HepG2 (cell line): ENCODE data around the gene COMT. TPM values are rescaled to one million over a fixed set of nuclear protein-coding genes. Genes with fewer than 3 reads are reported as not detected.

Experiments
- ATAC-seq: fragments of 200-7000 bp; cut with Tn5 transposase; 3 replicates; pipeline ENCODE4 v1.9.1; 2020; ENCODE audit warnings: mild to moderate bottlenecking, moderate library complexity
- BruUV-seq: library from RNA; stranded (reverse); fragments of 400-500 nt; replicated peaks from 2 replicates; lab custom pipeline; 2021; lab: Mats Ljungman, UMichigan
- CTCF ChIA-PET: fragments of 300-600 bp; formaldehyde crosslinking; extraction: SDS; loops from one replicate; lab custom pipeline; 2021; ENCODE audit warnings: low total read pairs, inconsistent platforms, low intra/inter-chr PET ratio; lab: Yijun Ruan, JAX
- POLR2A ChIA-PET: fragments of 350-600 bp; sonication (Branson Sonifier 250); formaldehyde crosslinking; loops from one replicate; lab custom pipeline; 2020; ENCODE audit warnings: antibody characterized with exemption, inconsistent platforms; lab: Yijun Ruan, JAX
- DNase-seq: peaks from one replicate; pipeline ENCODE4 v3.0.0-alpha.2; 2015; ENCODE audit warnings: low spot score
- FAIRE-seq: peaks from 3 replicates; lab custom pipeline; 2011; peaks lifted over from hg19 to GRCh38; lab: Jason Lieb, UNC
- H2AFZ ChIP-seq: one replicate; pipeline ENCODE4 v1.6.1; 2011; ENCODE audit warnings: low read length, inconsistent platforms
- H3K27ac ChIP-seq: fragments of 300-600 bp; 3 replicates; pipeline ENCODE4 v1.8.0; 2011; ENCODE audit warnings: mixed run types, mild to moderate bottlenecking, mixed read lengths, low read length, inconsistent platforms; ENCODE audit not compliant: insufficient read depth; ENCODE audit errors: extremely low read length
- H3K27me3 ChIP-seq, 2 experiments: fragments of 200-600 bp in 1 of 2; 2 replicates in 1 of 2; 3 replicates in 1 of 2; pipeline versions ENCODE4 v1.6.0 to v1.8.0; 2011; ENCODE audit warnings: low read length in 2 of 2, mild to moderate bottlenecking in 2 of 2, moderate library complexity in 2 of 2, inconsistent platforms in 1 of 2; ENCODE audit not compliant: insufficient read depth in 2 of 2, control insufficient read depth in 1 of 2
- H3K36me3 ChIP-seq, 2 experiments: fragments of 200-600 bp in 1 of 2; replicated peaks in 1 of 2; 2 replicates in 1 of 2; 3 replicates in 1 of 2; pipeline versions ENCODE4 v1.5.1 to v1.8.0; 2011; ENCODE audit warnings: low read length in 2 of 2, inconsistent platforms in 1 of 2; ENCODE audit not compliant: insufficient read depth in 2 of 2, control insufficient read depth in 1 of 2
- H3K4me1 ChIP-seq: 2 replicates; pipeline ENCODE4 v1.5.1; 2012; ENCODE audit warnings: low read length, inconsistent platforms; ENCODE audit not compliant: insufficient read depth
- H3K4me2 ChIP-seq: 2 replicates; pipeline ENCODE4 v1.6.0; 2011; ENCODE audit warnings: low read depth, low read length, inconsistent platforms
- H3K4me3 ChIP-seq, 3 experiments: fragments of 200-600 bp in 1 of 3; sonication (generic), shearing (Covaris generic) in 1 of 3; replicated peaks in 1 of 3; 2 replicates each; pipeline ENCODE4 v1.5.1; 2011 to 2016; ENCODE audit warnings: low read length in 3 of 3, inconsistent platforms in 2 of 3, low read depth in 2 of 3, mild to moderate bottlenecking in 2 of 3, control low read depth in 1 of 3, mixed read lengths in 1 of 3; ENCODE audit not compliant: insufficient read depth in 1 of 3
- H3K79me2 ChIP-seq: one replicate; pipeline ENCODE4 v1.6.1; 2011; ENCODE audit warnings: low read length, inconsistent platforms; ENCODE audit not compliant: insufficient read depth
- H3K9ac ChIP-seq: 2 replicates; pipeline ENCODE4 v1.6.0; 2011; ENCODE audit warnings: mild to moderate bottlenecking, low read depth, low read length, inconsistent platforms; ENCODE audit not compliant: insufficient read depth
- H3K9me3 ChIP-seq: 2 replicates; pipeline ENCODE4 v1.5.1; 2012; ENCODE audit warnings: mild to moderate bottlenecking, low read length
- H4K20me1 ChIP-seq: 2 replicates; pipeline ENCODE4 v1.6.0; 2011; ENCODE audit warnings: inconsistent platforms, mild to moderate bottlenecking, low read length, moderate library complexity; ENCODE audit not compliant: insufficient read depth
- AKAP8 ChIP-seq: sonication (generic); formaldehyde crosslinking; IDR thresholded peaks from 2 replicates; pipeline ENCODE4 v1.5.1; 2020; ENCODE audit warnings: mild to moderate bottlenecking, missing genetic modification reagents
- BRD4 ChIP-seq: sonication (generic); formaldehyde crosslinking; IDR thresholded peaks from 2 replicates; pipeline ENCODE4 v1.4.0; 2020; ENCODE audit warnings: missing genetic modification reagents
- GABPB1 ChIP-seq: IDR thresholded peaks from 2 replicates; pipeline ENCODE4 v1.6.1; 2016; ENCODE audit warnings: mild to moderate bottlenecking, missing genetic modification reagents, moderate library complexity, missing compliant biosample characterization
- RFX5 ChIP-seq: IDR thresholded peaks from 2 replicates; pipeline ENCODE4 v1.6.1; 2011; ENCODE audit warnings: low read depth, low read length, improper control_type of control experiment
- SALL2 ChIP-seq: sonication (generic); formaldehyde crosslinking; IDR thresholded peaks from 2 replicates; pipeline ENCODE4 v1.8.1; 2023; ENCODE audit warnings: mild to moderate bottlenecking, missing genetic modification reagents, inconsistent platforms
- SP2 ChIP-seq: sonication (generic); formaldehyde crosslinking; IDR thresholded peaks from 2 replicates; pipeline ENCODE4 v1.5.1; 2020; ENCODE audit warnings: mild to moderate bottlenecking, missing genetic modification reagents
- TAF1 ChIP-seq: sonication (generic); formaldehyde crosslinking; IDR thresholded peaks from 2 replicates; pipeline ENCODE4 v1.4.0; 2020; ENCODE audit warnings: missing genetic modification reagents
- ZC3H4 ChIP-seq: sonication (generic); formaldehyde crosslinking; IDR thresholded peaks from 2 replicates; pipeline ENCODE4 v1.4.0; 2020; ENCODE audit warnings: missing genetic modification reagents, borderline replicate concordance
- ZFP36 ChIP-seq: fragments of 150-350 bp; IDR thresholded peaks from 2 replicates; pipeline ENCODE4 v1.6.1; 2018; ENCODE audit warnings: borderline replicate concordance, low read length, low read depth; ENCODE audit not compliant: partially characterized antibody
- ZFY ChIP-seq: sonication (generic); formaldehyde crosslinking; IDR thresholded peaks from 2 replicates; pipeline ENCODE4 v1.4.0; 2020; ENCODE audit warnings: missing genetic modification reagents
- ZNF143 ChIP-seq: sonication (generic); formaldehyde crosslinking; IDR thresholded peaks from 2 replicates; pipeline ENCODE4 v1.4.0; 2020; ENCODE audit warnings: missing genetic modification reagents
- WGBS: methylation state at CpG from one replicate; pipeline ENCODE4 v1.1.6; 2017; ENCODE audit warnings: low lambda C conversion rate; 5-methylcytosine and 5-hydroxymethylcytosine counted together
- in situ Hi-C: cut with HindIII; loops from 2 replicates; pipeline ENCODE4 v1.10.0; 2017; ENCODE audit warnings: low pct_unique_long_range_greater_than_20kb; ENCODE audit not compliant: extremely low pct_ligation_motif_present
- intact Hi-C: fragments of 100-400 bp; cut with micrococcal nuclease; formaldehyde crosslinking; loops from one replicate; pipeline ENCODE4 v1.10.0; 2022; ENCODE audit not compliant: unreplicated experiment
- polyA plus RNA-seq, 8 experiments: library from polyadenylated mRNA; depleted of rRNA in 3 of 8; stranded (reverse) in 7 of 8; unstranded in 1 of 8; fragments of >200 nt; fragmentation: Illumina TruSeq in 4 of 8; extraction: Trizol in 4 of 8; gene quantifications; 2 replicates each; pipeline versions ENCODE4 v1.2.1 to v1.2.3, GENCODE V29; 2011 to 2016; ENCODE audit warnings: low read depth in 4 of 8, missing spikeins in 1 of 8, mixed read lengths in 1 of 8; ENCODE audit not compliant: insufficient read depth in 1 of 8
- total RNA-seq, 5 experiments: library from RNA; depleted of rRNA; stranded (reverse); fragments of >200 nt; fragmentation: Illumina TruSeq; extraction: Trizol; gene quantifications; 2 replicates each; pipeline ENCODE4 v1.2.3, GENCODE V29; 2016; ENCODE audit warnings: low read depth in 1 of 5
- TF ChIP-seq, protein P1 (sequence below): sonication (generic); formaldehyde crosslinking; IDR thresholded peaks from 2 replicates; pipeline ENCODE4 v1.8.0; 2022; ENCODE audit warnings: mild to moderate bottlenecking, missing genetic modification reagents
- TF ChIP-seq, protein P2 (sequence below): sonication (generic); formaldehyde crosslinking; IDR thresholded peaks from 2 replicates; pipeline ENCODE4 v1.5.0; 2020; ENCODE audit warnings: mild to moderate bottlenecking, missing genetic modification reagents, moderate library complexity

Gene COMT
- total and polyA plus RNA-seq, 2 of the 13 experiments (the other 11 are each of a cell fraction or from before 2014, with no cell fraction given) = 156 to 162 TPM

DNA sequence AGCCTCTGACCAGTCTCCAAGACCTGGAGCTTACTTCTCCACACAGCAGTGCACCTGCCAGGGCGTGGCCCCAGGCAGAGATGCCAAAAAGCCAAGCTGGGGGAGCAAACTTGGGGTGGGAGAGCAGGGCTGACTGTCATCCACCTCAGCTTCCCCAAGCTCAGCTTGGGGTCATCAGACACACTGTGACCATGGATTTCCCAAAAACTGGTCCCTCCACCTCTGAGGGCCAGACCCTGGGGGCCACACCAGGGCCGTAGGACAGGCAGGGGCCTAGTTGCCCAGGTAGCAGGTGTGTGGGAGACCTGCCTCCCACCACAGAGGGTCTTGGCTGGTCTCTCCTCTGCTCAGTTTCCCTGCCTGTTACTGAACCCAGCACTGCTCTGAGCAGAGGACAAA, 44.4 kb downstream of the COMT start:
- Histone ChIP-seq H3K4me1 (peaks cover 18% of the 10 kb centered on the region), H3K27ac (no peak overlapping the region), H2AFZ (no peak overlapping the region), H3K9me3 (no peaks in the 10 kb centered on the region), H3K4me2 (peak overlapping the region; percentile 91), H3K36me3 (peaks cover 0 to 7% of the 10 kb centered on the region in 2 experiments; a peak in 2 of 5 replicates), H3K4me3 (peak overlapping the region in 2 of 3 experiments; percentile 63 to 81; a peak in 5 of 6 replicates), H3K27me3 (no peaks in the 10 kb centered on the region), H4K20me1 (peaks cover 9% of the 10 kb centered on the region; the same call in 1 of the 2 replicates), H3K9ac (peak overlapping the region; percentile 71; the same call in 1 of the 2 replicates), H3K79me2 (no peaks in the 10 kb centered on the region)
- ATAC-seq = no peak
- ChIA-PET POLR2A (interaction anchor here (1.1 to 1.5 kb wide), 2 partner anchors 12 to 27 kb away, joined by 3 to 5 read pairs; no protein-coding TSS in a partner anchor), CTCF (no interaction called here)
- FAIRE-seq = no peak
- intact Hi-C loops = no loop called here
- TF ChIP-seq ZC3H4 (CRISPR knock-in tag) (no peak), TAF1 (0 out of 2 replicates have a peak, but pooled peaks have one; percentile 3)
- TF ChIP-seq, protein P1, sequence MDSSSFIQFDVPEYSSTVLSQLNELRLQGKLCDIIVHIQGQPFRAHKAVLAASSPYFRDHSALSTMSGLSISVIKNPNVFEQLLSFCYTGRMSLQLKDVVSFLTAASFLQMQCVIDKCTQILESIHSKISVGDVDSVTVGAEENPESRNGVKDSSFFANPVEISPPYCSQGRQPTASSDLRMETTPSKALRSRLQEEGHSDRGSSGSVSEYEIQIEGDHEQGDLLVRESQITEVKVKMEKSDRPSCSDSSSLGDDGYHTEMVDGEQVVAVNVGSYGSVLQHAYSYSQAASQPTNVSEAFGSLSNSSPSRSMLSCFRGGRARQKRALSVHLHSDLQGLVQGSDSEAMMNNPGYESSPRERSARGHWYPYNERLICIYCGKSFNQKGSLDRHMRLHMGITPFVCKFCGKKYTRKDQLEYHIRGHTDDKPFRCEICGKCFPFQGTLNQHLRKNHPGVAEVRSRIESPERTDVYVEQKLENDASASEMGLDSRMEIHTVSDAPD = no peak
- in situ Hi-C loops = no loop called here
- no CpG with 5 or more reads among the region's 2 CpGs for WGBS
- no TSS peak for BruUV-seq
- DNase-seq = no peak

DNA sequence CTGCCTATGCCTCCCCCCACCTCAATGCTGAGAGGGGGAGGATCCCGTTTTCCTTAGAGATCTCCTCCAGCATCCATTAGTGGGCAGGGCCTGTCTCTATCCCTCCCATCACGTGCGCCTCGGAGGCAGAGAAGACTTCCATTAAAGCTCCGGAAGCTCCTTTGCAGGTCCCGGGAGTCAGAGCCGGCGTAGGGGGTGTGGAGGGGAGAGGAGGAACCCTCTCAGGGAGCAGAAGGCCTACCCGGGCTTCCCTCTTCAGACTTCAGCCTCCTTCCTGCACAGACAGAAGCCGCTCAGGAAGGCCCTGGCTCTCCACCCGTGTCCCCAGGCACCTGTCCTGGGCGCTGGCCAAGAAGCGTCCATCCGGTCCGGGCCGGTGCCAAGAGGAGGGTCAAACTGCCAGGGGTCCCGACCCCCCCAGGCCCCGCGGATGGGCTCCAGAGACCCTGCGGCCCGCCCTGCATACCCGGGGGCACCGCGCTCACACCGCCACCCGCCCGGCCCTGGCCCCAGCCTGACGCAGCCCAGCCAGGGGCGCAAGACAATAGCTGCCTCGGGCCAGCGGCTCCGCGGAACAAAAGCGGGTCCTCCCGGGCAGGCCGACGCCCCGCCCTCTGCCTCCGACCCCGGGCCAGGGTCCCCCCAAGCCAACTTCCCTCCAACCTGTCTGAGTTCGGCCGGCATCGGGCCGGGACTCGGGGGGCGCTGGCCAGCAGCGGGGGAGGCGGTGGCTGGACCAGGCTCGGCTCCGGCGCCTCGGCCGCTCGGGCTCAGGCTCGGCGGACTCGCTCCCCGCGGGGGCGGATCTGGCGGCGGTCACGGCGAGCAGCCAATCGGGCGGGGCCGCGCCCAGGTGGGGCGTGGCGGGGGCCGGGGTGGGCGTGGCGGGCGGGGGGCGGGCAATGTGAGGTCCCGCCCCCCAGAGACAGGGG, 45.1 kb downstream of the COMT start:
- intact Hi-C loops = no loop called here
- WGBS = 11% methylated on average over 13 of the region's 76 CpGs
- in situ Hi-C loops = no loop called here
- Histone ChIP-seq H3K9me3 (no peaks in the 10 kb centered on the region), H3K4me1 (peaks cover 18% of the 10 kb centered on the region), H3K4me2 (peak overlapping the region; percentile 91), H2AFZ (no peak overlapping the region), H3K79me2 (no peaks in the 10 kb centered on the region), H3K27ac (no peak overlapping the region), H3K36me3 (peaks cover 0 to 5% of the 10 kb centered on the region in 2 experiments; a peak in 1 of 5 replicates), H3K9ac (peak overlapping the region; percentile 71), H3K27me3 (no peaks in the 10 kb centered on the region), H3K4me3 (peak overlapping the region; percentile 63 to 81 (median 72)), H4K20me1 (peaks cover 9% of the 10 kb centered on the region; the same call in 1 of the 2 replicates)
- ATAC-seq (peak; percentile 89), DNase-seq (peak; percentile 42), FAIRE-seq (no peak)
- POLR2A ChIA-PET = interaction anchor here (1.1 to 1.5 kb wide), 2 partner anchors 13 to 27 kb away, joined by 3 to 5 read pairs; no protein-coding TSS in a partner anchor
- BruUV-seq = TSS peak; percentile 60
- CTCF ChIA-PET = no interaction called here
- TF ChIP-seq ZFY (peak; percentile 50; the same call in 1 of the 2 replicates), AKAP8 (peak; percentile 38; the same call in 1 of the 2 replicates), RFX5 (no peak), SALL2 (0 out of 2 replicates have a peak, but pooled peaks have one; percentile 44), GABPB1 (peak; percentile 43; the same call in 1 of the 2 replicates), ZNF143 (CRISPR knock-in tag) (no peak), BRD4 (no peak), SP2 (CRISPR knock-in tag) (0 out of 2 replicates have a peak, but pooled peaks have one; percentile 11), ZFP36 (no peak)
- TF ChIP-seq, protein P2, sequence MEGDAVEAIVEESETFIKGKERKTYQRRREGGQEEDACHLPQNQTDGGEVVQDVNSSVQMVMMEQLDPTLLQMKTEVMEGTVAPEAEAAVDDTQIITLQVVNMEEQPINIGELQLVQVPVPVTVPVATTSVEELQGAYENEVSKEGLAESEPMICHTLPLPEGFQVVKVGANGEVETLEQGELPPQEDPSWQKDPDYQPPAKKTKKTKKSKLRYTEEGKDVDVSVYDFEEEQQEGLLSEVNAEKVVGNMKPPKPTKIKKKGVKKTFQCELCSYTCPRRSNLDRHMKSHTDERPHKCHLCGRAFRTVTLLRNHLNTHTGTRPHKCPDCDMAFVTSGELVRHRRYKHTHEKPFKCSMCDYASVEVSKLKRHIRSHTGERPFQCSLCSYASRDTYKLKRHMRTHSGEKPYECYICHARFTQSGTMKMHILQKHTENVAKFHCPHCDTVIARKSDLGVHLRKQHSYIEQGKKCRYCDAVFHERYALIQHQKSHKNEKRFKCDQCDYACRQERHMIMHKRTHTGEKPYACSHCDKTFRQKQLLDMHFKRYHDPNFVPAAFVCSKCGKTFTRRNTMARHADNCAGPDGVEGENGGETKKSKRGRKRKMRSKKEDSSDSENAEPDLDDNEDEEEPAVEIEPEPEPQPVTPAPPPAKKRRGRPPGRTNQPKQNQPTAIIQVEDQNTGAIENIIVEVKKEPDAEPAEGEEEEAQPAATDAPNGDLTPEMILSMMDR (CRISPR knock-in tag) = peak; percentile 19; the same call in 1 of the 2 replicates
